Esophagus muscularis mucosa (tissue), 4 donors: ENCODE results near the gene CNDP1. TPM values are rescaled to one million over a fixed set of nuclear protein-coding genes. Genes with fewer than 3 reads are reported as not detected.

ENCODE experiments used
- DNase-seq: peaks from one replicate; pipeline ENCODE4 v3.0.0-alpha.2; 2017; ENCODE audit errors: extremely low spot score
- H3K27ac ChIP-seq, 4 donors: fragments of 200-600 bp; sonication (generic); replicated peaks in 1 of 4; 1 replicate in 3 of 4; 2 replicates in 1 of 4; pipeline ENCODE4 v1.5.1; 2016 to 2019; ENCODE audit warnings: mild to moderate bottlenecking in 1 of 4
- H3K27me3 ChIP-seq, 4 donors: fragments of 200-600 bp; sonication (generic); one replicate each; pipeline versions ENCODE4 v1.5.1 to v1.6.0; 2016 to 2019
- H3K36me3 ChIP-seq, 4 donors: fragments of 200-600 bp; sonication (generic); one replicate each; pipeline ENCODE4 v1.5.1; 2016 to 2019
- H3K4me1 ChIP-seq, 4 donors: fragments of 200-600 bp; sonication (generic); one replicate each; pipeline ENCODE4 v1.5.1; 2016 to 2019
- H3K4me3 ChIP-seq, 4 donors: fragments of 200-600 bp; sonication (generic); 1 replicate in 2 of 4; 2 replicates in 2 of 4; pipeline ENCODE4 v1.5.1; 2016 to 2019; ENCODE audit warnings: mild to moderate bottlenecking in 4 of 4, moderate library complexity in 1 of 4
- H3K9me3 ChIP-seq, 4 donors: fragments of 200-600 bp; sonication (generic); 1 replicate in 3 of 4; 2 replicates in 1 of 4; pipeline ENCODE4 v1.5.1; 2016 to 2019
- EP300 ChIP-seq: sonication (generic); formaldehyde crosslinking; IDR thresholded peaks from one replicate; pipeline ENCODE4 v1.6.1; 2017; ENCODE audit warnings: antibody characterized with exemption
- POLR2A ChIP-seq: fragments of 450-650 bp; IDR thresholded peaks from one replicate; pipeline ENCODE4 v1.6.1; 2017; ENCODE audit warnings: antibody characterized with exemption, moderate library complexity, mild to moderate bottlenecking, low read depth
- POLR2AphosphoS5 ChIP-seq, 2 donors: sonication (generic); formaldehyde crosslinking; IDR thresholded peaks; one replicate each; pipeline ENCODE4 v1.6.1; 2017; ENCODE audit warnings: antibody characterized with exemption in 2 of 2
- WGBS: methylation state at CpG from one replicate; pipeline ENCODE4 v1.1.5; 2018; 5-methylcytosine and 5-hydroxymethylcytosine counted together
- intact Hi-C: fragments of 100-400 bp; cut with DNase I; formaldehyde crosslinking; loops from one replicate; pipeline ENCODE4 v1.15.1; 2023
- total RNA-seq, 4 donors: library from RNA; depleted of rRNA; stranded (reverse); fragments of >200 nt; gene quantifications; one replicate each; pipeline versions ENCODE4 v1.1.0 to v1.2.1, GENCODE V29; 2016
- TF ChIP-seq, protein P1 (sequence below), 3 experiments: fragments of 200-600 bp in 2 of 3; fragments of 450-650 bp in 1 of 3; sonication (generic) in 2 of 3; IDR thresholded peaks; one replicate each; pipeline ENCODE4 v1.5.1; 2017 to 2019; ENCODE audit warnings: antibody characterized with exemption in 3 of 3, mild to moderate bottlenecking in 2 of 3, moderate library complexity in 1 of 3

The CNDP1 gene
- total RNA-seq, 4 donors from 2014 or later, result not detected

DNA sequence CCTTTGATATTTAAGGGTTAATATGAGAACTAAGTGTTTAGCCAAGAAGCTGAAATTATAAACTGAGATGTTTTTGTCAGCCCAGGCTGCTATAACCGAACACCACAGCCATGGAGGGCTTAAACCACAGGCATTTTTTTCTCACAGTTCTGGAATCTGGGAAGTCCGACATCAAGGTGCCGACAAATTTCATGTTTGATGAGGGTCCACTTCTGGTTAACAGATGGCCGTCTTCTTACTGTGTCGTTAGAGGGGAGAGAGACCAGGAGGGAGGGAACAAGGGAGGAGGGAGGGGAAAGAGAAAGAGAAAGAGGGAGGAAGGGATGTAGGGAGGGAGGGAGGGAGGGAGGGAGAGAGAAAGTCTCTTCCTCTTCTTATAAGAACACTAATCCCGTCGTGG is 44.6 kb upstream of the CNDP1 start:
- peaks cover 8 to 19% (median 13%) of the 10 kb centered on the region in 4 donors for H3K4me1 ChIP-seq
- H3K36me3 ChIP-seq, result no peaks in the 10 kb centered on the region
- peaks cover 0 to 6% (median 0%) of the 10 kb centered on the region in 4 donors for H3K27me3 ChIP-seq
- intact Hi-C loops, result no loop called here
- peaks cover 0 to 5% (median 0%) of the 10 kb centered on the region in 4 donors for H3K9me3 ChIP-seq
- no peak for DNase-seq
- WGBS, result 31% methylated on average over 7 of the region's 7 CpGs
- no peak for TF ChIP-seq POLR2A
- no peak for TF ChIP-seq POLR2AphosphoS5 (IDR thresholded peaks at IDR 0.05)
- TF ChIP-seq, protein P1, sequence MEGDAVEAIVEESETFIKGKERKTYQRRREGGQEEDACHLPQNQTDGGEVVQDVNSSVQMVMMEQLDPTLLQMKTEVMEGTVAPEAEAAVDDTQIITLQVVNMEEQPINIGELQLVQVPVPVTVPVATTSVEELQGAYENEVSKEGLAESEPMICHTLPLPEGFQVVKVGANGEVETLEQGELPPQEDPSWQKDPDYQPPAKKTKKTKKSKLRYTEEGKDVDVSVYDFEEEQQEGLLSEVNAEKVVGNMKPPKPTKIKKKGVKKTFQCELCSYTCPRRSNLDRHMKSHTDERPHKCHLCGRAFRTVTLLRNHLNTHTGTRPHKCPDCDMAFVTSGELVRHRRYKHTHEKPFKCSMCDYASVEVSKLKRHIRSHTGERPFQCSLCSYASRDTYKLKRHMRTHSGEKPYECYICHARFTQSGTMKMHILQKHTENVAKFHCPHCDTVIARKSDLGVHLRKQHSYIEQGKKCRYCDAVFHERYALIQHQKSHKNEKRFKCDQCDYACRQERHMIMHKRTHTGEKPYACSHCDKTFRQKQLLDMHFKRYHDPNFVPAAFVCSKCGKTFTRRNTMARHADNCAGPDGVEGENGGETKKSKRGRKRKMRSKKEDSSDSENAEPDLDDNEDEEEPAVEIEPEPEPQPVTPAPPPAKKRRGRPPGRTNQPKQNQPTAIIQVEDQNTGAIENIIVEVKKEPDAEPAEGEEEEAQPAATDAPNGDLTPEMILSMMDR (IDR thresholded peaks at IDR 0.05), result no peak
- TF ChIP-seq EP300, result no peak
- no peak overlapping the region for H3K4me3 ChIP-seq
- H3K27ac ChIP-seq, result no peak overlapping the region

GRCh38 chr18:74492259-74492658 is 42.0 kb upstream of the CNDP1 start:
- Histone ChIP-seq H3K27me3 (peaks cover 0 to 6% (median 0%) of the 10 kb centered on the region in 4 donors), H3K9me3 (peaks cover 0 to 5% (median 0%) of the 10 kb centered on the region in 4 donors), H3K27ac (no peak overlapping the region), H3K4me1 (peaks cover 6 to 8% (median 7%) of the 10 kb centered on the region in 4 donors), H3K36me3 (no peaks in the 10 kb centered on the region), H3K4me3 (no peak overlapping the region)
- intact Hi-C loops, result no loop called here
- TF ChIP-seq EP300, result no peak
- TF ChIP-seq, protein P1 (IDR thresholded peaks at IDR 0.05), result no peak
- no peak for TF ChIP-seq POLR2AphosphoS5 (IDR thresholded peaks at IDR 0.05)
- no peak for TF ChIP-seq POLR2A
- DNase-seq, result no peak
- WGBS, result 97% methylated on average over 3 of the region's 3 CpGs

- Histone ChIP-seq H3K36me3 (no peaks in the 10 kb centered on the region), H3K27ac (no peak overlapping the region), H3K4me3 (no peak overlapping the region), H3K27me3 (peaks cover 0 to 5% (median 0%) of the 10 kb centered on the region in 4 donors), H3K9me3 (peaks cover 0 to 5% (median 0%) of the 10 kb centered on the region in 4 donors), H3K4me1 (peaks cover 13 to 21% (median 18%) of the 10 kb centered on the region in 4 donors)
- intact Hi-C loops, result no loop called here
- no peak for TF ChIP-seq EP300
- no peak for TF ChIP-seq POLR2A
- no peak for TF ChIP-seq POLR2AphosphoS5 (IDR thresholded peaks at IDR 0.05)
- TF ChIP-seq, protein P1 (IDR thresholded peaks at IDR 0.05), result peak; percentile 42 to 54 (median 50)
- WGBS, result 80% methylated on average over 1 of the region's 1 CpG
- no peak for DNase-seq
These were observed 40.6 kb upstream of the CNDP1 start for GRCh38 chr18:74493689-74494088.

DNA sequence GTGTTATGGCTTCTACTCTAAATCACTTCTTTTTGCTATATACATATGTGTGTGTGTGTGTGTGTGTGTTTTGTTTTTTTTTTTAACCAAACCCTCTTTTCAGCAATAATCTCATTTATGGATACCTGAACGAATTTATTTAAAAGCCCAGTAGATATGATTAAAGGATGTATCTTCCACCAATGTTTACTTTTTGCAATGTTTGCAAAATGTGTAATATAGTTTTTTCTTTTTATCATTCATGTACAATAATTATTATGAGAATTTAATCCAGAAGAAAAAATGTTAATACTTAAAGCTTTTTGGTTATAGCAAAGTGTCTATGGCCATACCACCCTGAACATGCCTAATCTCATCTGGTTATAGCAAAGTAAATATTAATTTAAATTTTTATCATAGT is 39.8 kb upstream of the CNDP1 start:
- H3K4me3 ChIP-seq, result no peak overlapping the region
- no peak for DNase-seq
- H3K27ac ChIP-seq, result no peak overlapping the region
- H3K9me3 ChIP-seq, result peaks cover 0 to 5% (median 0%) of the 10 kb centered on the region in 4 donors
- no peaks in the 10 kb centered on the region for H3K36me3 ChIP-seq
- intact Hi-C loops, result no loop called here
- 70% methylated on average over 1 of the region's 1 CpG for WGBS
- peaks cover 19 to 29% (median 26%) of the 10 kb centered on the region in 4 donors for H3K4me1 ChIP-seq
- TF ChIP-seq, protein P1 (IDR thresholded peaks at IDR 0.05), result no peak
- TF ChIP-seq POLR2AphosphoS5 (IDR thresholded peaks at IDR 0.05) (no peak), EP300 (no peak), POLR2A (no peak)
- no peaks in the 10 kb centered on the region for H3K27me3 ChIP-seq
